Cardiac muscle cell (in vitro differentiated cells and primary cell): ENCODE results near the gene CTNND2. TPM values are rescaled to one million over a fixed set of nuclear protein-coding genes. Genes with fewer than 3 reads are reported as not detected.

Source experiments
- DNase-seq, 2 donors: peaks; one replicate each; pipeline versions ENCODE4 v3.0.0 to v3.0.0-alpha.2; 2010 to 2017; ENCODE audit warnings: low read depth in 1 of 2, low spot score in 1 of 2
- H3K27ac ChIP-seq: fragments of 200-600 bp; sonication (generic); 2 replicates; pipeline ENCODE4 v1.5.1; 2016
- H3K27me3 ChIP-seq: fragments of 200-600 bp; sonication (generic); 2 replicates; pipeline ENCODE4 v1.6.0; 2016; ENCODE audit warnings: control low read depth
- H3K36me3 ChIP-seq: fragments of 200-600 bp; sonication (generic); 2 replicates; pipeline ENCODE4 v1.5.1; 2016; ENCODE audit warnings: control low read depth
- H3K4me1 ChIP-seq: fragments of 200-600 bp; sonication (generic); 2 replicates; pipeline ENCODE4 v1.8.1; 2017; ENCODE audit warnings: low read depth, mild to moderate bottlenecking, mixed run types
- H3K4me3 ChIP-seq: fragments of 200-600 bp; sonication (generic); 2 replicates; pipeline ENCODE4 v1.5.1; 2016; ENCODE audit warnings: mild to moderate bottlenecking
- H3K9me3 ChIP-seq: fragments of 200-600 bp; sonication (generic); 2 replicates; pipeline ENCODE4 v1.5.1; 2017; ENCODE audit warnings: low read depth, mild to moderate bottlenecking, control low read depth
- polyA plus RNA-seq: library from polyadenylated mRNA; unstranded; fragments of >200 nt; fragmentation: Nextera tagmentation; extraction: Ambion mirVana; gene quantifications from 2 replicates; pipeline ENCODE4 v1.2.1, GENCODE V29; 2016
- total RNA-seq: library from RNA; depleted of rRNA; stranded (reverse); fragments of >200 nt; gene quantifications from 2 replicates; pipeline ENCODE4 v1.2.3, GENCODE V29; 2016
- TF ChIP-seq, protein P1 (sequence below): IDR thresholded peaks from 2 replicates; pipeline ENCODE4 v1.5.1; 2012; ENCODE audit warnings: low read depth, mild to moderate bottlenecking, low read length

Gene CTNND2
- total and polyA plus RNA-seq, 2 experiments from 2014 or later, result 11.0 to 12.7 TPM

DNA sequence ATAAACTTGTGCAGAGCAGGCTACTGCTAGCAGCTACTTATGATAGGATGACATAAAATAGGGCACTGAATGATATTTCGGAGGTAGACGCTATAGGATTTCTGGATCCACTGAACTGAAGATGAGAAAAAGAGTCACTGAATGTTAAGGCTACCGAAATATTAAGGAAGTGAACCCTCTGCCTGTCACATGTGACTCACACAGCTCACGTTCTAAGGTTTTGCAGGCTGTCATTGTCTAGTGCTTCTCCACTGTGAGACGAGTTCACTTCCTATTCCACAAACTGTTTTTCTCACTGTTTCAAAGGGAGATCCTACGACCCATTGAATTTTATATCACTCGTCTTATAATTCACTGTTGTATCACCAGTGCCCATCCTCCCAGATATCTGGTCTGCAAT is 100.8 kb downstream of the CTNND2 start:
- TF ChIP-seq, protein P1, sequence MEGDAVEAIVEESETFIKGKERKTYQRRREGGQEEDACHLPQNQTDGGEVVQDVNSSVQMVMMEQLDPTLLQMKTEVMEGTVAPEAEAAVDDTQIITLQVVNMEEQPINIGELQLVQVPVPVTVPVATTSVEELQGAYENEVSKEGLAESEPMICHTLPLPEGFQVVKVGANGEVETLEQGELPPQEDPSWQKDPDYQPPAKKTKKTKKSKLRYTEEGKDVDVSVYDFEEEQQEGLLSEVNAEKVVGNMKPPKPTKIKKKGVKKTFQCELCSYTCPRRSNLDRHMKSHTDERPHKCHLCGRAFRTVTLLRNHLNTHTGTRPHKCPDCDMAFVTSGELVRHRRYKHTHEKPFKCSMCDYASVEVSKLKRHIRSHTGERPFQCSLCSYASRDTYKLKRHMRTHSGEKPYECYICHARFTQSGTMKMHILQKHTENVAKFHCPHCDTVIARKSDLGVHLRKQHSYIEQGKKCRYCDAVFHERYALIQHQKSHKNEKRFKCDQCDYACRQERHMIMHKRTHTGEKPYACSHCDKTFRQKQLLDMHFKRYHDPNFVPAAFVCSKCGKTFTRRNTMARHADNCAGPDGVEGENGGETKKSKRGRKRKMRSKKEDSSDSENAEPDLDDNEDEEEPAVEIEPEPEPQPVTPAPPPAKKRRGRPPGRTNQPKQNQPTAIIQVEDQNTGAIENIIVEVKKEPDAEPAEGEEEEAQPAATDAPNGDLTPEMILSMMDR, result no peak
- H3K27me3 ChIP-seq, result no peaks in the 10 kb centered on the region
- no peak overlapping the region for H3K27ac ChIP-seq
- H3K4me1 ChIP-seq, result no peaks in the 10 kb centered on the region
- no peaks in the 10 kb centered on the region for H3K36me3 ChIP-seq
- H3K4me3 ChIP-seq, result no peak overlapping the region
- no peak for DNase-seq
- H3K9me3 ChIP-seq, result no peaks in the 10 kb centered on the region

DNA sequence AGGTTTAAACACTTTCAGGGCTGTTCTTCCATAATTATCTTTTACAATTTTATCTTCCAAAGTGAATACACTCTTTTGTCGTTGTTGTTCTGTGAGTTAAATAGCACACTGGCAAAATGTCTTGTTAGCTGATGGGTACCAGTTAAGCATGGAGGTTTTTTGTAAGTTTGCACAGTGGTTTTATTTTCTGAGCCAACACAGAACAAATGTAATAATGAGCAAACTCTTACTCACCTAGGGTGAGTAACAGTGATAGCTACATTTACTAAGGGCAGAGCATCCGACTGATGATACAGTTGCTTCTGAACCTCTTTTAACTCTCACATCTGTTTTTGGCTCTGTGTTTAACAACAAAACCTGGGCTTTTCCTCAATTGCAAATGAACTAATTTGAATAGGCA is 103.2 kb downstream of the CTNND2 start:
- H3K4me1 ChIP-seq, result no peaks in the 10 kb centered on the region
- DNase-seq, result no peak
- H3K4me3 ChIP-seq, result no peak overlapping the region
- TF ChIP-seq, protein P1, result no peak
- no peaks in the 10 kb centered on the region for H3K36me3 ChIP-seq
- no peaks in the 10 kb centered on the region for H3K27me3 ChIP-seq
- H3K27ac ChIP-seq, result no peak overlapping the region
- no peaks in the 10 kb centered on the region for H3K9me3 ChIP-seq

DNA sequence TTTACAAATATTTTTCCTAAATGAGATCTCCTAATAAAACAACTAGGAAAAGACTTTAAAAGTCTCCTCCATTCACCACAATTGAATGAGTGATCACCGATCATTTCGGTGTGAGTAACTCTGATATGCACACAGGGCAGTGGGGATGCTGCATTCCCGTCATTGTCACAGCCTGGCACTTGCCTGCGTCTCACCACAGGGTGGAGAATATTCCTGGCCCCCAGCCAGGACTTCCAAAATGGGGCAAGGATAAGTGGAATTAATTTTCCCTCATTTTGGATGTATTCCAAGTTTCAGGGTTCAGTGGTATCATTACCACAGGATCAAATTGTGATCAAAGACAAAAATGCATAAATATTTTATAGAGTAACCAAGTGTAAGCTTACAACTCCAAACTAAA is 107.1 kb downstream of the CTNND2 start:
- TF ChIP-seq, protein P1, result no peak
- no peaks in the 10 kb centered on the region for H3K4me1 ChIP-seq
- DNase-seq, result no peak
- no peak overlapping the region for H3K27ac ChIP-seq
- no peak overlapping the region for H3K4me3 ChIP-seq
- no peaks in the 10 kb centered on the region for H3K9me3 ChIP-seq
- no peaks in the 10 kb centered on the region for H3K27me3 ChIP-seq
- no peaks in the 10 kb centered on the region for H3K36me3 ChIP-seq

DNA sequence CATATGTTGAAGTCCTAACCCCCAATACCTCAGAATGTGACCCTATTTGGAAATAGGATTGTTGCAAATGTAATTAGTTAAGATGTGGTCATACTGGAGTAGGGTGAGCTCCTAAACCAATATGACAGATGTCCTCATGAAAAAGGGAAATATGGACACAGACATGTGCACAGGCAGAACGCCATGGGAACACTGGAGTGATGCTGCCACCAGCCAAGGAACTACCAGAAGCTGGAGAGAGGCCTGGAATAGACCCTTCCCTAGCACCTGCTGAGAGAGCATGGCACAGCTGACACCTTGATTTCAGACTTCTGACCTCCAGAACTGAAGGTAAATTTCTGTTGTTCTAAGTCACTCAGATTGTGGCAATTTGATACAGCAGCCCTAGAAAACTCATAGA is 110.8 kb downstream of the CTNND2 start:
- TF ChIP-seq, protein P1, result no peak
- H3K4me3 ChIP-seq, result no peak overlapping the region
- no peaks in the 10 kb centered on the region for H3K9me3 ChIP-seq
- H3K27me3 ChIP-seq, result no peaks in the 10 kb centered on the region
- H3K36me3 ChIP-seq, result no peaks in the 10 kb centered on the region
- H3K4me1 ChIP-seq, result no peaks in the 10 kb centered on the region
- DNase-seq, result no peak
- no peak overlapping the region for H3K27ac ChIP-seq

DNA sequence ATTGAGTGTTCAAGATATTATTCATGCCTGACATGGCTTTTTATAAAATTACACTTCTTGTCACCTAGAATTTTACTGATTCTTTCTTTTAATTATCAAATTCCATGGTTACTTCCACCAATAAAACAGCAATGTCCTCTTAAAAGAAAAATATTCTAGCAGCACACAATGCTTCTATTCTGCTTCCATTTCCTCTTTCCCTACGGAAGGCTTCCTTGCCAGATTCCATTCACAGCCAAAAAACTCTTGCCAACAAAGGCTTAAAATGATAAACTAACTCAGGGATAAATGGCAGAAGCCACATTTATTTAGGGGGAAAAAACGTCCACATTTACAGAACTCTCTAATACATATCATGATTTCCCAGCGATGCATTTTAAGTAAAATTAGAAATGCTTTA is 111.6 kb downstream of the CTNND2 start:
- no peak overlapping the region for H3K4me3 ChIP-seq
- H3K36me3 ChIP-seq, result no peaks in the 10 kb centered on the region
- H3K27me3 ChIP-seq, result no peaks in the 10 kb centered on the region
- H3K27ac ChIP-seq, result no peak overlapping the region
- H3K4me1 ChIP-seq, result no peaks in the 10 kb centered on the region
- TF ChIP-seq, protein P1, result no peak
- H3K9me3 ChIP-seq, result no peaks in the 10 kb centered on the region
- DNase-seq, result no peak

DNA sequence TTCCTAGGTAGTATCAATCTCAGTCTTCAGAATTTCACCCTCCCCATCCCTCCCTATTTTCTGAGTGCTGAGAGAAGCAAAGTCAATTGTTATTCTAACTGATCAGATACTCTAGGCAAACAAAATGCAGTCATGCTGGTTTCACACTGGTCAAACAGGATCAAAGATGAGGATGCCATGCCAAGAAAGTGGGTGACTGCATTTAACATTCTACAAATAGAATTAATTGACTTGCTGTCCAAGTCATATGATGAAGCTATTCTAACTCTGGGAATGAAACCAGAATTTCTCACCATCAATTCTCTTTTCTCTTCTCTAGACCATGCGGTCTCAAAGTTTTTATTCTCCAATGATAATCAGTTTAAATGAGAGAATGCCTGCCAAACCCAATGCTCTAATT is 112.5 kb downstream of the CTNND2 start:
- DNase-seq, result no peak
- Histone ChIP-seq H3K36me3 (no peaks in the 10 kb centered on the region), H3K9me3 (no peaks in the 10 kb centered on the region), H3K4me3 (no peak overlapping the region), H3K27ac (no peak overlapping the region), H3K27me3 (no peaks in the 10 kb centered on the region), H3K4me1 (no peaks in the 10 kb centered on the region)
- TF ChIP-seq, protein P1, result no peak
